H1 (cell line): ENCODE measurements around the gene INPP5K. TPM values are rescaled to one million over a fixed set of nuclear protein-coding genes. Genes with fewer than 3 reads are reported as not detected.

Experiments
- RXRA ChIP-seq: IDR thresholded peaks from 2 replicates; pipeline ENCODE4 v1.6.1; 2011; ENCODE audit warnings: low read depth, mild to moderate bottlenecking, low read length, moderate library complexity; ENCODE audit not compliant: insufficient read depth
- SUZ12 ChIP-seq: fragments of 200-600 bp; sonication (generic); IDR thresholded peaks from 2 replicates; pipeline ENCODE4 v1.6.1; 2012; ENCODE audit warnings: mild to moderate bottlenecking, inconsistent platforms, low read length, moderate library complexity, mixed read lengths
- polyA plus RNA-seq, 7 experiments: library from polyadenylated mRNA; depleted of rRNA in 3 of 7; stranded (reverse) in 5 of 7; unstranded in 2 of 7; fragments of >200 nt in 5 of 7; fragments of 200-250 nt in 2 of 7; gene quantifications; 1 replicate in 5 of 7; 2 replicates in 1 of 7; 4 replicates in 1 of 7; pipeline versions ENCODE4 v1.2.1 to v1.2.3, GENCODE V29; 2011 to 2013; ENCODE audit warnings: missing spikeins in 2 of 7, mixed read lengths in 2 of 7
- total RNA-seq: library from RNA; stranded (reverse); fragmentation: NEBNext Ultra II Directional; extraction: Animal tissue kit (Norgen Biotek cat#: 25700); gene quantifications from 2 replicates; pipeline ENCODE4 v1.2.1, GENCODE V29; 2021

INPP5K gene
- total and polyA plus RNA-seq, 2 of the 8 experiments (the other 6 are each of a cell fraction or from before 2014, with no cell fraction given) = 21.0 to 24.1 TPM

DNA sequence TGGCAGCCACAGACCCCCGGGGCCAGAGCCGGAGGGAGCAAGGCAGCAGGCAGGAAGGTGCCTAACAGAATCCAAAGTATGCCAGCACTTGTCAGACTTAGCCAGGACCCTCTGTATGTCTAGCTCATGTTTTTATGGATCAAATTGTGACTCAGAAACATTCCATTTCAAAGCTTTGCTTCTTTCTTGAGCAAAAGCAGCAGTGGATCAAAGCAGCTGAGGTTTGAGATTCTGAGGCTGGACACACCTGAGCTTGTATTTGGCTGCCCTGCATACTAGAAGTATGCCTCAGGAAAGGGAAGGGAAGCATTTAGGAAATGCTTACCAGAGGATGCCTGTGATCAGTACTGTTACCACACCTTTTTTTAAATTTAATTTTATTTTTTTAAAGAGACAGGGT is 18.2 kb downstream of the INPP5K start (continued):
- TF ChIP-seq RXRA = no peak
- no peak for TF ChIP-seq SUZ12
